Liver (tissue), 9 donors: ENCODE measurements around the gene TSPAN5. TPM values are rescaled to one million over a fixed set of nuclear protein-coding genes. Genes with fewer than 3 reads are reported as not detected.

Experiments used
- DNase-seq: peaks from one replicate; pipeline ENCODE4 v3.0.0-alpha.2; 2017; ENCODE audit warnings: low spot score
- H3K27ac ChIP-seq, 2 donors: one replicate each; pipeline ENCODE4 v1.7.0; 2013; ENCODE audit warnings: inconsistent platforms in 2 of 2, low read length in 2 of 2, control low read depth in 1 of 2, low read depth in 1 of 2, mild to moderate bottlenecking in 1 of 2
- H3K27me3 ChIP-seq, 4 donors: one replicate each; pipeline versions ENCODE4 v1.6.1 to v1.7.0; 2013; ENCODE audit warnings: low read length in 3 of 4, inconsistent platforms in 1 of 4, mild to moderate bottlenecking in 1 of 4, moderate library complexity in 1 of 4; ENCODE audit not compliant: control insufficient read depth in 4 of 4, insufficient read depth in 4 of 4
- H3K36me3 ChIP-seq, 4 donors: one replicate each; pipeline versions ENCODE4 v1.6.1 to v1.7.0; 2013; ENCODE audit warnings: low read length in 3 of 4, mild to moderate bottlenecking in 3 of 4, low read depth in 1 of 4, moderate library complexity in 1 of 4; ENCODE audit not compliant: control insufficient read depth in 4 of 4, insufficient read depth in 3 of 4
- H3K4me1 ChIP-seq, 4 donors: one replicate each; pipeline versions ENCODE4 v1.6.1 to v1.7.0; 2013; ENCODE audit warnings: low read length in 3 of 4, mild to moderate bottlenecking in 3 of 4, moderate library complexity in 1 of 4; ENCODE audit not compliant: control insufficient read depth in 4 of 4, insufficient read depth in 4 of 4
- H3K4me3 ChIP-seq, 3 donors: one replicate each; pipeline versions ENCODE4 v1.6.1 to v1.7.0; 2013; ENCODE audit warnings: low read length in 3 of 3, control low read depth in 1 of 3, low read depth in 1 of 3, mild to moderate bottlenecking in 1 of 3
- H3K9ac ChIP-seq, 2 donors: one replicate each; pipeline ENCODE4 v1.7.0; 2013; ENCODE audit warnings: low read length in 2 of 2, mild to moderate bottlenecking in 2 of 2, moderate library complexity in 2 of 2, control low read depth in 1 of 2, low read depth in 1 of 2
- H3K9me3 ChIP-seq, 4 donors: one replicate each; pipeline versions ENCODE4 v1.6.1 to v1.7.0; 2013; ENCODE audit warnings: low read length in 3 of 4; ENCODE audit not compliant: control insufficient read depth in 4 of 4
- EGR1 ChIP-seq, 2 donors: IDR thresholded peaks; 2 replicates each; pipeline ENCODE4 v1.6.1; 2016 to 2018; ENCODE audit warnings: antibody characterized with exemption in 2 of 2, low read depth in 2 of 2
- FOXA1 ChIP-seq: IDR thresholded peaks from 2 replicates; pipeline ENCODE4 v1.6.1; 2016; ENCODE audit warnings: antibody characterized with exemption
- FOXA2 ChIP-seq: IDR thresholded peaks from 2 replicates; pipeline ENCODE4 v1.6.1; 2016; ENCODE audit warnings: antibody characterized with exemption
- HNF4A ChIP-seq, 2 donors: conservative IDR thresholded peaks; 2 replicates each; pipeline ENCODE4 v1.6.1; 2016; ENCODE audit warnings: antibody characterized with exemption in 2 of 2, mild to moderate bottlenecking in 2 of 2
- HNF4G ChIP-seq: IDR thresholded peaks from 2 replicates; pipeline ENCODE4 v1.6.1; 2016; ENCODE audit warnings: antibody characterized with exemption
- JUND ChIP-seq, 2 donors: IDR thresholded peaks; 2 replicates each; pipeline ENCODE4 v1.6.1; 2016; ENCODE audit warnings: antibody characterized with exemption in 2 of 2
- NR2F2 ChIP-seq: IDR thresholded peaks from 2 replicates; pipeline ENCODE4 v1.6.1; 2016; ENCODE audit warnings: antibody characterized with exemption
- RXRA ChIP-seq, 2 donors: IDR thresholded peaks; 2 replicates each; pipeline ENCODE4 v1.6.1; 2017 to 2018; ENCODE audit warnings: antibody characterized with exemption in 2 of 2, mild to moderate bottlenecking in 1 of 2
- SP1 ChIP-seq: IDR thresholded peaks from 2 replicates; pipeline ENCODE4 v1.6.1; 2018; ENCODE audit warnings: antibody characterized with exemption, mild to moderate bottlenecking
- TAF1 ChIP-seq: conservative IDR thresholded peaks from 2 replicates; pipeline ENCODE4 v1.6.1; 2016; ENCODE audit warnings: antibody characterized with exemption, mild to moderate bottlenecking
- YY1 ChIP-seq: IDR thresholded peaks from 2 replicates; pipeline ENCODE4 v1.6.1; 2016; ENCODE audit warnings: antibody characterized with exemption, mild to moderate bottlenecking
- WGBS: extraction: QIAGEN DNeasy Blood & Tissue Kit; methylation state at CpG from one replicate; pipeline ENCODE4 v1.1.7; 2013; 5-methylcytosine and 5-hydroxymethylcytosine counted together
- polyA plus RNA-seq, 2 donors: library from polyadenylated mRNA; stranded (reverse) in 1 of 2; unstranded in 1 of 2; fragments of 200-250 nt in 1 of 2; fragments of >200 nt in 1 of 2; fragmentation: Nextera tagmentation in 1 of 2; extraction: Ambion mirVana in 1 of 2; gene quantifications; one replicate each; pipeline versions ENCODE4 v1.2.1 to v1.2.3, GENCODE V29; 2013 to 2015
- total RNA-seq, 2 donors: library from RNA; depleted of rRNA; stranded (reverse); fragments of >200 nt; gene quantifications; one replicate each; pipeline ENCODE4 v1.2.3, GENCODE V29; 2014
- TF ChIP-seq, protein P1 (sequence below): IDR thresholded peaks from 2 replicates; pipeline ENCODE4 v1.6.1; 2016; ENCODE audit warnings: antibody characterized with exemption
- TF ChIP-seq, protein P2 (sequence below): fragments of 150-350 bp; IDR thresholded peaks from 2 replicates; pipeline ENCODE4 v1.5.1; 2017; ENCODE audit warnings: improper control_type of control experiment, low read depth, low read length; ENCODE audit not compliant: missing input control
- TF ChIP-seq, protein P3 (sequence below): IDR thresholded peaks from 2 replicates; pipeline ENCODE4 v1.6.1; 2016; ENCODE audit warnings: antibody characterized with exemption
- TF ChIP-seq, protein P4 (sequence below): IDR thresholded peaks from 2 replicates; pipeline ENCODE4 v1.6.1; 2016; ENCODE audit warnings: antibody characterized with exemption, mild to moderate bottlenecking
- donor health status: healthy.
- donor health status: healthy.
- donor health status: healthy.
- donor health status: healthy.
- donor health status: healthy.

TSPAN5 gene
- total and polyA plus RNA-seq, 4 donors, result 0.36 to 54.0 (median 0.63) TPM

DNA sequence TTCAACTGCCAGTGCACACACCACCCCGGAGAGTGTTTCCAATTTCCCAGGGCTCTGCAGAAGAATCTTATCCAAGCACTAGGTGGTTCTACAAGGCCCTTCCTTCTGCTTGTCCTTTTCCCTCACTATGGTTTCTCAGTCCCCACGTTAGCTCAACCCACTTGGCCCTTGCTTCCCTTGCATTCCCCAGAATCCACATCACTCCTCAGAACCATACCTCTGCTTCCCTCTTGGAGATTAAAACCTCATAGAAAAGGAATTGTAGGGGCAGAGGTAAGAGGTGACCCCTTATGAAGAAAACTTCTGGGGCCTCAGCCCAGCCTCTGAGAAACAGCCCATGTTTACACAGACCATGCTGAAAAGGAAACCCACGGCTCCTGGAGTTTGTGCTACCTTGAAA is 42.4 kb downstream of the TSPAN5 start:
- Histone ChIP-seq H3K4me1 (no peaks in the 10 kb centered on the region), H3K27me3 (no peaks in the 10 kb centered on the region), H3K9me3 (no peaks in the 10 kb centered on the region), H3K9ac (no peak overlapping the region), H3K27ac (no peak overlapping the region), H3K4me3 (no peak overlapping the region), H3K36me3 (no peaks in the 10 kb centered on the region)
- 92% methylated on average over 3 of the region's 3 CpGs for WGBS
- TF ChIP-seq SP1 (no peak), EGR1 (IDR thresholded peaks at IDR 0.05; ENCODE audit: low read depth in 2 of 2) (no peak), TAF1 (no peak), FOXA1 (no peak), FOXA2 (no peak), YY1 (no peak), HNF4G (no peak), RXRA (IDR thresholded peaks at IDR 0.05) (no peak), NR2F2 (no peak), JUND (IDR thresholded peaks at IDR 0.05) (no peak), HNF4A (conservative IDR thresholded peaks at IDR 0.05) (no peak)
- TF ChIP-seq, protein P1, sequence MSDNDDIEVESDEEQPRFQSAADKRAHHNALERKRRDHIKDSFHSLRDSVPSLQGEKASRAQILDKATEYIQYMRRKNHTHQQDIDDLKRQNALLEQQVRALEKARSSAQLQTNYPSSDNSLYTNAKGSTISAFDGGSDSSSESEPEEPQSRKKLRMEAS, result no peak
- TF ChIP-seq, protein P2, sequence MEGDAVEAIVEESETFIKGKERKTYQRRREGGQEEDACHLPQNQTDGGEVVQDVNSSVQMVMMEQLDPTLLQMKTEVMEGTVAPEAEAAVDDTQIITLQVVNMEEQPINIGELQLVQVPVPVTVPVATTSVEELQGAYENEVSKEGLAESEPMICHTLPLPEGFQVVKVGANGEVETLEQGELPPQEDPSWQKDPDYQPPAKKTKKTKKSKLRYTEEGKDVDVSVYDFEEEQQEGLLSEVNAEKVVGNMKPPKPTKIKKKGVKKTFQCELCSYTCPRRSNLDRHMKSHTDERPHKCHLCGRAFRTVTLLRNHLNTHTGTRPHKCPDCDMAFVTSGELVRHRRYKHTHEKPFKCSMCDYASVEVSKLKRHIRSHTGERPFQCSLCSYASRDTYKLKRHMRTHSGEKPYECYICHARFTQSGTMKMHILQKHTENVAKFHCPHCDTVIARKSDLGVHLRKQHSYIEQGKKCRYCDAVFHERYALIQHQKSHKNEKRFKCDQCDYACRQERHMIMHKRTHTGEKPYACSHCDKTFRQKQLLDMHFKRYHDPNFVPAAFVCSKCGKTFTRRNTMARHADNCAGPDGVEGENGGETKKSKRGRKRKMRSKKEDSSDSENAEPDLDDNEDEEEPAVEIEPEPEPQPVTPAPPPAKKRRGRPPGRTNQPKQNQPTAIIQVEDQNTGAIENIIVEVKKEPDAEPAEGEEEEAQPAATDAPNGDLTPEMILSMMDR, result no peak
- TF ChIP-seq, protein P3, sequence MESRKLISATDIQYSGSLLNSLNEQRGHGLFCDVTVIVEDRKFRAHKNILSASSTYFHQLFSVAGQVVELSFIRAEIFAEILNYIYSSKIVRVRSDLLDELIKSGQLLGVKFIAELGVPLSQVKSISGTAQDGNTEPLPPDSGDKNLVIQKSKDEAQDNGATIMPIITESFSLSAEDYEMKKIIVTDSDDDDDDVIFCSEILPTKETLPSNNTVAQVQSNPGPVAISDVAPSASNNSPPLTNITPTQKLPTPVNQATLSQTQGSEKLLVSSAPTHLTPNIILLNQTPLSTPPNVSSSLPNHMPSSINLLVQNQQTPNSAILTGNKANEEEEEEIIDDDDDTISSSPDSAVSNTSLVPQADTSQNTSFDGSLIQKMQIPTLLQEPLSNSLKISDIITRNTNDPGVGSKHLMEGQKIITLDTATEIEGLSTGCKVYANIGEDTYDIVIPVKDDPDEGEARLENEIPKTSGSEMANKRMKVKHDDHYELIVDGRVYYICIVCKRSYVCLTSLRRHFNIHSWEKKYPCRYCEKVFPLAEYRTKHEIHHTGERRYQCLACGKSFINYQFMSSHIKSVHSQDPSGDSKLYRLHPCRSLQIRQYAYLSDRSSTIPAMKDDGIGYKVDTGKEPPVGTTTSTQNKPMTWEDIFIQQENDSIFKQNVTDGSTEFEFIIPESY, result no peak
- DNase-seq, result no peak

DNA sequence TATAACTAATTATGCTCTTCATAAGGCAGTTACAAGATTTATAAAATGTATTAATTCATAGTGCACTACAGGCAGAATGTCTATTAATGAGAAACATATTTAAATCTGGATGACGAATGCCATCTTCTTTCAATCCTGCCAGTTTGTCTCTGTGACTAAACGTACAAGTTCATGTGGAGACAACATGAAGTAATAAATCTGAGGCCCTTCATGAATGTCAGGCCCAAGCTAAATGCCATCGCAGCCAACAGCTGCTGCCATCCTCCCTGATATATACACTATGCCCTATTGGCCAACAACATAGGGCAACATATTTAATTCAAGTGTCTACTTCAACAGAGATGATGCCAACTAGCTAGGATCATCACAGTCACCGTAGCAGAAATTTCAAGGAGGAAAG is 43.7 kb downstream of the TSPAN5 start:
- no peak overlapping the region for H3K9ac ChIP-seq
- 85% methylated on average over 4 of the region's 4 CpGs for WGBS
- no peaks in the 10 kb centered on the region for H3K4me1 ChIP-seq
- no peak overlapping the region for H3K27ac ChIP-seq
- no peaks in the 10 kb centered on the region for H3K27me3 ChIP-seq
- TF ChIP-seq, protein P2, result no peak
- TF ChIP-seq FOXA2 (no peak), YY1 (no peak), HNF4A (conservative IDR thresholded peaks at IDR 0.05) (no peak), JUND (IDR thresholded peaks at IDR 0.05) (no peak)
- TF ChIP-seq, protein P4, sequence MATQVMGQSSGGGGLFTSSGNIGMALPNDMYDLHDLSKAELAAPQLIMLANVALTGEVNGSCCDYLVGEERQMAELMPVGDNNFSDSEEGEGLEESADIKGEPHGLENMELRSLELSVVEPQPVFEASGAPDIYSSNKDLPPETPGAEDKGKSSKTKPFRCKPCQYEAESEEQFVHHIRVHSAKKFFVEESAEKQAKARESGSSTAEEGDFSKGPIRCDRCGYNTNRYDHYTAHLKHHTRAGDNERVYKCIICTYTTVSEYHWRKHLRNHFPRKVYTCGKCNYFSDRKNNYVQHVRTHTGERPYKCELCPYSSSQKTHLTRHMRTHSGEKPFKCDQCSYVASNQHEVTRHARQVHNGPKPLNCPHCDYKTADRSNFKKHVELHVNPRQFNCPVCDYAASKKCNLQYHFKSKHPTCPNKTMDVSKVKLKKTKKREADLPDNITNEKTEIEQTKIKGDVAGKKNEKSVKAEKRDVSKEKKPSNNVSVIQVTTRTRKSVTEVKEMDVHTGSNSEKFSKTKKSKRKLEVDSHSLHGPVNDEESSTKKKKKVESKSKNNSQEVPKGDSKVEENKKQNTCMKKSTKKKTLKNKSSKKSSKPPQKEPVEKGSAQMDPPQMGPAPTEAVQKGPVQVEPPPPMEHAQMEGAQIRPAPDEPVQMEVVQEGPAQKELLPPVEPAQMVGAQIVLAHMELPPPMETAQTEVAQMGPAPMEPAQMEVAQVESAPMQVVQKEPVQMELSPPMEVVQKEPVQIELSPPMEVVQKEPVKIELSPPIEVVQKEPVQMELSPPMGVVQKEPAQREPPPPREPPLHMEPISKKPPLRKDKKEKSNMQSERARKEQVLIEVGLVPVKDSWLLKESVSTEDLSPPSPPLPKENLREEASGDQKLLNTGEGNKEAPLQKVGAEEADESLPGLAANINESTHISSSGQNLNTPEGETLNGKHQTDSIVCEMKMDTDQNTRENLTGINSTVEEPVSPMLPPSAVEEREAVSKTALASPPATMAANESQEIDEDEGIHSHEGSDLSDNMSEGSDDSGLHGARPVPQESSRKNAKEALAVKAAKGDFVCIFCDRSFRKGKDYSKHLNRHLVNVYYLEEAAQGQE, result no peak
- no peaks in the 10 kb centered on the region for H3K9me3 ChIP-seq
- H3K4me3 ChIP-seq, result no peak overlapping the region
- H3K36me3 ChIP-seq, result no peaks in the 10 kb centered on the region
- no peak for DNase-seq
